NT2/D1 (cell line): ENCODE data around the gene METAP1.

Experiments used
- YY1 ChIP-seq: IDR thresholded peaks from 2 replicates; pipeline ENCODE4 v1.6.1; 2011; ENCODE audit not compliant: insufficient read length, insufficient read depth
- ZNF274 ChIP-seq: IDR thresholded peaks from 2 replicates; pipeline ENCODE4 v1.6.1; 2011; ENCODE audit warnings: mild to moderate bottlenecking, low read depth, low read length

DNA sequence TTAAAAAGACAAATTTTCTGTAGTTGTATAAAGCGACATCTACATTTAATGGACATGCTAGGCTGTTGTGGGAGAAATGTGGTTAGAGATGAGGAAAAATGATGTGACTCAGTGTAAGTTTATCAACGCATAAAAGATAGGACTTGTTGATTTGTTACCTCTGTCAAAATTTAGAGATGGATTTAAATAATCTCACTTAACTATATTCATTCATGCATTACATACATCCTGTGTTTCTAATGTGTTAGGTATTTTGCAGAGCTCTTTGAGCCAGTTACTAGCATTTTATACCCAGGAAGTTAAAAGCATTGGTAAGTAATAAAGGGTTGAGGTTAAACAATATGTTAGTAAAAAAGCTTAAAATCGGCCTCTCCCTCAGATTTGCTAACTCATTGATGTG lies 34.3 kb downstream of the METAP1 start:
- no peak for TF ChIP-seq ZNF274
- TF ChIP-seq YY1, result no peak
